Spleen (tissue), 11 donors: Measurements from ENCODE around the gene SERPINE1. TPM values are rescaled to one million over a fixed set of nuclear protein-coding genes. Genes with fewer than 3 reads are reported as not detected.
A peak's percentile ranks its signal among the peaks of the same experiment; 100 is the strongest.

Source experiments
- DNase-seq: peaks from one replicate; pipeline ENCODE4 v3.0.0-alpha.2; 2020
- H3K27ac ChIP-seq, 8 donors: fragments of 200-600 bp; sonication (generic) in 7 of 8; 1 replicate in 4 of 8; 2 replicates in 4 of 8; pipeline versions ENCODE4 v1.5.0 to v1.8.0; 2016 to 2021; ENCODE audit warnings: inconsistent platforms in 4 of 8, mild to moderate bottlenecking in 4 of 8, moderate library complexity in 1 of 8
- H3K27me3 ChIP-seq, 7 donors: fragments of 200-600 bp; sonication (generic) in 6 of 7; replicated peaks in 1 of 7; 1 replicate in 4 of 7; 2 replicates in 3 of 7; pipeline versions ENCODE4 v1.5.0 to v1.8.0; 2016 to 2021; ENCODE audit warnings: inconsistent platforms in 3 of 7, mild to moderate bottlenecking in 1 of 7
- H3K36me3 ChIP-seq, 6 donors: fragments of 200-600 bp; sonication (generic) in 5 of 6; 1 replicate in 4 of 6; 2 replicates in 2 of 6; pipeline versions ENCODE4 v1.5.0 to v1.8.0; 2016 to 2021; ENCODE audit warnings: inconsistent platforms in 2 of 6
- H3K4me1 ChIP-seq, 6 donors: fragments of 200-600 bp; sonication (generic) in 5 of 6; 1 replicate in 3 of 6; 2 replicates in 3 of 6; pipeline versions ENCODE4 v1.5.0 to v1.8.0; 2016 to 2021; ENCODE audit warnings: inconsistent platforms in 3 of 6
- H3K4me3 ChIP-seq, 8 donors: fragments of 200-600 bp; sonication (generic) in 7 of 8; 1 replicate in 4 of 8; 2 replicates in 4 of 8; pipeline versions ENCODE4 v1.5.0 to v1.8.0; 2016 to 2021; ENCODE audit warnings: inconsistent platforms in 4 of 8, mild to moderate bottlenecking in 4 of 8, moderate library complexity in 2 of 8
- H3K9me3 ChIP-seq, 8 donors: fragments of 200-600 bp; sonication (generic) in 7 of 8; 1 replicate in 4 of 8; 2 replicates in 4 of 8; pipeline versions ENCODE4 v1.5.0 to v1.8.0; 2016 to 2021; ENCODE audit warnings: inconsistent platforms in 4 of 8
- POLR2A ChIP-seq, 3 donors: fragments of 450-650 bp; IDR thresholded peaks; one replicate each; pipeline ENCODE4 v1.5.1; 2017; ENCODE audit warnings: antibody characterized with exemption in 3 of 3, mild to moderate bottlenecking in 1 of 3
- POLR2AphosphoS5 ChIP-seq, 3 donors: sonication (generic); formaldehyde crosslinking; IDR thresholded peaks; one replicate each; pipeline ENCODE4 v1.5.1; 2017; ENCODE audit warnings: antibody characterized with exemption in 3 of 3
- WGBS, 5 donors: extraction: QIAGEN DNeasy Blood & Tissue Kit in 3 of 5; methylation state at CpG; one replicate each; pipeline versions ENCODE4 v1.1.5 to v1.1.7; 2013 to 2018; 5-methylcytosine and 5-hydroxymethylcytosine counted together
- intact Hi-C: fragments of 100-400 bp; cut with DNase I; formaldehyde crosslinking; loops from one replicate; pipeline ENCODE4 v1.15.0; 2023; ENCODE audit warnings: low total_unique reads
- polyA plus RNA-seq, 3 donors: library from polyadenylated mRNA; stranded (reverse); fragments of 200-250 nt; gene quantifications; one replicate each; pipeline ENCODE4 v1.2.1, GENCODE V29; 2013
- total RNA-seq, 7 donors: library from RNA; depleted of rRNA in 3 of 7; stranded (reverse); fragments of >200 nt in 3 of 7; fragmentation: NEBNext Ultra II Directional in 4 of 7; extraction: Animal tissue kit (Norgen Biotek cat#: 25700) in 4 of 7; gene quantifications; one replicate each; pipeline versions ENCODE4 v1.1.0 to v1.2.1, GENCODE V29; 2016 to 2021
- TF ChIP-seq, protein P1 (sequence below), 11 experiments: fragments of 200-600 bp in 7 of 11; fragments of 450-650 bp in 4 of 11; sonication (generic) in 4 of 11; IDR thresholded peaks in 8 of 11; conservative IDR thresholded peaks in 3 of 11; 1 replicate in 7 of 11; 2 replicates in 4 of 11; pipeline versions ENCODE4 v1.4.0 to v1.8.0; 2016 to 2021; ENCODE audit warnings: antibody characterized with exemption in 11 of 11, inconsistent platforms in 4 of 11, mild to moderate bottlenecking in 1 of 11
- donor health status: healthy with polysubstance abuse.
- donor health status: DM: no; HTN: no; CAD: no; lungs with moderate emphysema.
- donor health status: DM: no; HTN: no; CAD: no.
- donor health status: Bipolar disorder and iron deficiency.
- donor health status: healthy.
- donor health status: DM: no; HTN: no; CAD: no.
- donor health status: DM: yes; HTN: yes; CAD: no.

Gene SERPINE1
- total and polyA plus RNA-seq, 10 donors = 2.2 to 46.4 (median 4.7) TPM

GRCh38 chr7:101162551-101163278, 35.8 kb downstream of the SERPINE1 start:
- intact Hi-C loops = no loop called here
- Histone ChIP-seq H3K27me3 (peaks cover 0 to 61% (median 56%) of the 10 kb centered on the region in 7 donors), H3K4me1 (peaks cover 29 to 54% (median 43%) of the 10 kb centered on the region in 6 donors), H3K27ac (peak overlapping the region in 1 of 8 donors; percentile 21), H3K4me3 (peak overlapping the region; percentile 18 to 75 (median 46)), H3K36me3 (peaks cover 0 to 34% (median 10%) of the 10 kb centered on the region in 6 donors), H3K9me3 (peaks cover 0 to 6% (median 0%) of the 10 kb centered on the region in 8 donors)
- TF ChIP-seq POLR2AphosphoS5 (IDR thresholded peaks at IDR 0.05) (peak; percentile 12 to 63 (median 62)), POLR2A (IDR thresholded peaks at IDR 0.05) (no peak)
- TF ChIP-seq, protein P1, sequence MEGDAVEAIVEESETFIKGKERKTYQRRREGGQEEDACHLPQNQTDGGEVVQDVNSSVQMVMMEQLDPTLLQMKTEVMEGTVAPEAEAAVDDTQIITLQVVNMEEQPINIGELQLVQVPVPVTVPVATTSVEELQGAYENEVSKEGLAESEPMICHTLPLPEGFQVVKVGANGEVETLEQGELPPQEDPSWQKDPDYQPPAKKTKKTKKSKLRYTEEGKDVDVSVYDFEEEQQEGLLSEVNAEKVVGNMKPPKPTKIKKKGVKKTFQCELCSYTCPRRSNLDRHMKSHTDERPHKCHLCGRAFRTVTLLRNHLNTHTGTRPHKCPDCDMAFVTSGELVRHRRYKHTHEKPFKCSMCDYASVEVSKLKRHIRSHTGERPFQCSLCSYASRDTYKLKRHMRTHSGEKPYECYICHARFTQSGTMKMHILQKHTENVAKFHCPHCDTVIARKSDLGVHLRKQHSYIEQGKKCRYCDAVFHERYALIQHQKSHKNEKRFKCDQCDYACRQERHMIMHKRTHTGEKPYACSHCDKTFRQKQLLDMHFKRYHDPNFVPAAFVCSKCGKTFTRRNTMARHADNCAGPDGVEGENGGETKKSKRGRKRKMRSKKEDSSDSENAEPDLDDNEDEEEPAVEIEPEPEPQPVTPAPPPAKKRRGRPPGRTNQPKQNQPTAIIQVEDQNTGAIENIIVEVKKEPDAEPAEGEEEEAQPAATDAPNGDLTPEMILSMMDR (IDR thresholded peaks at IDR 0.05 in 8 of 11, conservative IDR thresholded peaks at IDR 0.05 in 3 of 11) = no peak
- 1 to 21% (median 2%) methylated on average over 6 to 74 of the region's 74 CpGs for WGBS, 5 donors
- DNase-seq = peak; percentile 83

DNA sequence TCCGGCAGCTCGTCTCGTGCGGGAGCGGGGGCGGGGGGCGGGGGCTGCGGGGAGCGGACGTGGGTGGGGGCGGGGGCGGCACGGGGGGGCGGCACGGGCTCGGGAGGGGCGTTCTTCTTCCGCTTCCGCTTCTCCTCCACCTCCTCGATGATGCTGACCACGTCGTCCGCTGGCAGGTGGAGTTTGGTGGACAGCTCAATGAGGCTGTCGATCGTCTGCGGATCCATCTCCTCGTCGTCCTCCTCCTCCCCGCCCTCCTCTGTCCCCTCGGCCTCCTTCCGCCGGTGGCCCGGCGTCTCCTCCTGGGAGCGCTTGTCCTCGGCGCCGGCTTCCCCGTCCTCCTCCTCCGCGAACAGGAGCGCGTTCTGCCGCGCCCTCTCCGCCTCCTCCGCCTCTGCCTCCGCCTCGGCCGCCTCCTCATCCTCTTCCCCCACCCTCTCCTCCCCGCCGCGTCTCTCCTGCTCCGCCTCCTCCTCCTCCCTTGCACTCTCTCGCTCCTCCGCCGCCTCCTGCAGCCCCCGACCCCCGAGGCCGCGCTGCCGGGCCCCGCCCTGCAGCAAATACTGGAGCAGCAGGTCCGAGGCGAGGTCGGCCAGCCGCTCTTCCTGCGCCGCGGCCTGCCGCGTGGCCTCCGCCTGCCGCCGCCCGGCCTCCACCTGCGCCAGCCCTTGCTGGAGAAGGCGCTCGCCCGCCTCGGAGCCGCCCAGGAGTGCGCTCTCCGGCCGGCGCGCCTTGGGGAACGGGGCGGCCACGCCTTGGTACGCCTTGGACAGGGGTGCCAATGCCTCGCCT, 36.6 kb downstream of the SERPINE1 start:
- TF ChIP-seq POLR2AphosphoS5 (IDR thresholded peaks at IDR 0.05) (no peak), POLR2A (IDR thresholded peaks at IDR 0.05) (no peak)
- TF ChIP-seq, protein P1 (IDR thresholded peaks at IDR 0.05 in 8 of 11, conservative IDR thresholded peaks at IDR 0.05 in 3 of 11) = no peak
- intact Hi-C loops = no loop called here
- peak; percentile 82 for DNase-seq
- peaks cover 29 to 54% (median 43%) of the 10 kb centered on the region in 6 donors for H3K4me1 ChIP-seq
- peak overlapping the region; percentile 30 to 75 (median 47) for H3K4me3 ChIP-seq
- peaks cover 0 to 6% (median 0%) of the 10 kb centered on the region in 8 donors for H3K9me3 ChIP-seq
- H3K36me3 ChIP-seq = peaks cover 0 to 27% (median 6%) of the 10 kb centered on the region in 6 donors
- WGBS, 5 donors = 1 to 2% (median 2%) methylated on average over 56 to 89 of the region's 92 CpGs
- no peak overlapping the region for H3K27ac ChIP-seq
- peaks cover 0 to 68% (median 64%) of the 10 kb centered on the region in 7 donors for H3K27me3 ChIP-seq

GRCh38 chr7:101164071-101164840, 37.4 kb downstream of the SERPINE1 start:
- peak; percentile 76 for DNase-seq
- peaks cover 29 to 59% (median 44%) of the 10 kb centered on the region in 6 donors for H3K4me1 ChIP-seq
- TF ChIP-seq POLR2AphosphoS5 (IDR thresholded peaks at IDR 0.05) = no peak
- TF ChIP-seq, protein P1 (IDR thresholded peaks at IDR 0.05 in 8 of 11, conservative IDR thresholded peaks at IDR 0.05 in 3 of 11) = no peak
- TF ChIP-seq POLR2A (IDR thresholded peaks at IDR 0.05) = no peak
- peaks cover 0 to 19% (median 4%) of the 10 kb centered on the region in 6 donors for H3K36me3 ChIP-seq
- H3K27ac ChIP-seq = no peak overlapping the region
- peaks cover 0 to 76% (median 72%) of the 10 kb centered on the region in 7 donors for H3K27me3 ChIP-seq
- intact Hi-C loops = no loop called here
- 3 to 6% (median 3%) methylated on average over 13 to 75 of the region's 75 CpGs for WGBS, 5 donors
- peaks cover 0 to 6% (median 0%) of the 10 kb centered on the region in 8 donors for H3K9me3 ChIP-seq
- peak overlapping the region in 7 of 8 donors; percentile 30 to 75 (median 47) for H3K4me3 ChIP-seq
